Immature natural killer cell (primary cell): ENCODE results near the gene CHORDC1. TPM values are rescaled to one million over a fixed set of nuclear protein-coding genes. Genes with fewer than 3 reads are reported as not detected.
A peak's percentile ranks its signal among the peaks of the same experiment; 100 is the strongest.
"Not testable (repeated sequence)": the region's sequence is repeated elsewhere in the genome, so short reads cannot be mapped to it uniquely, and the experiment has no call there.

ENCODE experiments used
- DNase-seq, 3 donors: peaks; one replicate each; pipeline ENCODE4 v3.0.0; 2022; ENCODE audit warnings: mixed read lengths in 1 of 3
- H3K27ac Mint-ChIP-seq, 6 donors: one replicate each; pipeline ENCODE4 v1.8.0; 2020; ENCODE audit warnings: mixed read lengths in 6 of 6, mild to moderate bottlenecking in 5 of 6, inconsistent platforms in 4 of 6, moderate library complexity in 3 of 6
- H3K27me3 Mint-ChIP-seq, 3 donors: one replicate each; pipeline ENCODE4 v1.8.0; 2020 to 2021; ENCODE audit warnings: low read depth in 3 of 3, mild to moderate bottlenecking in 3 of 3, mixed read lengths in 3 of 3, moderate library complexity in 3 of 3, inconsistent platforms in 1 of 3
- H3K36me3 Mint-ChIP-seq, 3 donors: one replicate each; pipeline ENCODE4 v1.8.0; 2020; ENCODE audit warnings: mixed read lengths in 3 of 3, inconsistent platforms in 2 of 3, mild to moderate bottlenecking in 2 of 3
- H3K4me1 Mint-ChIP-seq, 2 donors: one replicate each; pipeline ENCODE4 v1.8.0; 2020; ENCODE audit warnings: inconsistent platforms in 2 of 2, mild to moderate bottlenecking in 2 of 2, mixed read lengths in 2 of 2, moderate library complexity in 1 of 2
- H3K4me3 Mint-ChIP-seq, 5 donors: one replicate each; pipeline ENCODE4 v1.8.0; 2020; ENCODE audit warnings: mild to moderate bottlenecking in 5 of 5, mixed read lengths in 5 of 5, inconsistent platforms in 3 of 5, moderate library complexity in 3 of 5
- H3K9me3 Mint-ChIP-seq, 6 donors: one replicate each; pipeline ENCODE4 v1.8.0; 2020; ENCODE audit warnings: mild to moderate bottlenecking in 6 of 6, mixed read lengths in 6 of 6, inconsistent platforms in 4 of 6, moderate library complexity in 3 of 6
- polyA plus RNA-seq, 3 donors: library from polyadenylated mRNA; unstranded; fragments of 300-500 nt; fragmentation: Illumina TruSeq; gene quantifications; one replicate each; pipeline ENCODE4 v1.2.3, GENCODE V29; 2021

The CHORDC1 gene
- polyA plus RNA-seq, 3 donors from 2014 or later, result 9.8 to 30.9 (median 10.2) TPM

DNA sequence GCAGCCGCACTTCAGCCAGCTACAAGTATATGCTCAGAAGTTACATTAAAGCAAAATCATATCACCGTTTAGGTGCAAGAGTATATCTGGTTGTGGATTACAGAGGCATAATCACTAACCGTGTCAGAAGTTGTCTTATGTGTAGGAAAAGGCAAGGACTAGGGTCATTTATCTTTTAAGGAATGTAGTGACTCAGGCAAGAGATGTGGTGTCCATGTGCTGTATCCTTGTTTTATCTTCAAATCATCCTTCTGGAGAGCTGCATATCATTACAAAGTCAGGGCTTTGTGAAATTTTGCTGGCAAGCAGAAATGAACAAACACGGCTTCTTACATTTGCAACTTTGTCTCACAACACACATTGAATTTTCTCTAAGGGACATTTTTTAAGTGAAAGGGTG is 12.7 kb upstream of the CHORDC1 start:
- peaks cover 0 to 3% (median 0%) of the 10 kb centered on the region in 3 donors for H3K36me3 Mint-ChIP-seq
- H3K27ac Mint-ChIP-seq, result no peak overlapping the region
- H3K9me3 Mint-ChIP-seq, result no peaks in the 10 kb centered on the region
- H3K4me1 Mint-ChIP-seq, result no peaks in the 10 kb centered on the region
- peaks cover 0 to 7% (median 3%) of the 10 kb centered on the region in 3 donors for H3K27me3 Mint-ChIP-seq
- no peak overlapping the region for H3K4me3 Mint-ChIP-seq
- no peak for DNase-seq

GRCh38 chr11:90234977-90235376 is 12.1 kb upstream of the CHORDC1 start:
- Mint-ChIP-seq H3K4me1 (no peaks in the 10 kb centered on the region), H3K4me3 (no peak overlapping the region), H3K27me3 (peaks cover 0 to 7% (median 3%) of the 10 kb centered on the region in 3 donors), H3K36me3 (peaks cover 0 to 3% (median 0%) of the 10 kb centered on the region in 3 donors), H3K9me3 (no peaks in the 10 kb centered on the region), H3K27ac (no peak overlapping the region)
- DNase-seq, result no peak

GRCh38 chr11:90229791-90230190 is 6.9 kb upstream of the CHORDC1 start:
- no peaks in the 10 kb centered on the region for H3K9me3 Mint-ChIP-seq

DNA sequence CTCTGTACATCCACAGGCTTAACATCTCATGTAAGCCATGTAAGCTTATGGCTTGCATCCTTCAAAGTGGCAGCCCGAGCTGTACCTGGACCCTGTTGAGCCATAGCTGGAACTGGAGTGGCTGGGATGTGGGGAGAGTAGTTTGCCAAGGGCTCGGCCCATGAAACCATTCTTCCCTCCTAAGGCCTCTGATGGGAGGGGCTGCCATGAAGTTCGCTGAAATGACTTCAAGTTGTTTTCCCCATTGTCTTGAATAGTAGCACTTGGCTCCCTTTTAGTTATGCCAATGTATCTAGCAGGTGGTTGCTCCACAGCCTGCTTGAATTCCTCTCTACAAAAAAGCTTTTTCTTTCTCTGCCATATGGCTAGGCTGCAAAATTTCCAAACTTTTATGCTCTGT is 5.2 kb upstream of the CHORDC1 start:
- no peak for DNase-seq
- Mint-ChIP-seq H3K4me3 (no peak overlapping the region), H3K4me1 (peaks cover 12 to 25% of the 10 kb centered on the region in 2 donors), H3K27ac (no peak overlapping the region), H3K36me3 (peaks cover 0 to 6% (median 0%) of the 10 kb centered on the region in 3 donors), H3K27me3 (peaks cover 0 to 8% (median 5%) of the 10 kb centered on the region in 3 donors), H3K9me3 (no peaks in the 10 kb centered on the region)

More at GRCh38 chr11:90229791-90230190, 6.9 kb upstream of the CHORDC1 start:
- Mint-ChIP-seq H3K4me1 (peaks cover 0 to 8% of the 10 kb centered on the region in 2 donors), H3K36me3 (peaks cover 0 to 6% (median 0%) of the 10 kb centered on the region in 3 donors), H3K27me3 (peaks cover 0 to 4% (median 0%) of the 10 kb centered on the region in 3 donors), H3K27ac (no peak overlapping the region), H3K4me3 (no peak overlapping the region)
- DNase-seq, result no peak

- H3K36me3 Mint-ChIP-seq, result no peaks in the 10 kb centered on the region
- H3K9me3 Mint-ChIP-seq, result no peaks in the 10 kb centered on the region
- peak overlapping the region; percentile 91 to 100 (median 98) for H3K4me3 Mint-ChIP-seq
- peaks cover 53 to 67% of the 10 kb centered on the region in 2 donors for H3K4me1 Mint-ChIP-seq
- DNase-seq, result no peak
- peaks cover 8 to 16% (median 9%) of the 10 kb centered on the region in 3 donors for H3K27me3 Mint-ChIP-seq
- peak overlapping the region; percentile 94 to 98 (median 96) for H3K27ac Mint-ChIP-seq
Observed at GRCh38 chr11:90223248-90223585, 368 bp upstream of the CHORDC1 start.

DNA sequence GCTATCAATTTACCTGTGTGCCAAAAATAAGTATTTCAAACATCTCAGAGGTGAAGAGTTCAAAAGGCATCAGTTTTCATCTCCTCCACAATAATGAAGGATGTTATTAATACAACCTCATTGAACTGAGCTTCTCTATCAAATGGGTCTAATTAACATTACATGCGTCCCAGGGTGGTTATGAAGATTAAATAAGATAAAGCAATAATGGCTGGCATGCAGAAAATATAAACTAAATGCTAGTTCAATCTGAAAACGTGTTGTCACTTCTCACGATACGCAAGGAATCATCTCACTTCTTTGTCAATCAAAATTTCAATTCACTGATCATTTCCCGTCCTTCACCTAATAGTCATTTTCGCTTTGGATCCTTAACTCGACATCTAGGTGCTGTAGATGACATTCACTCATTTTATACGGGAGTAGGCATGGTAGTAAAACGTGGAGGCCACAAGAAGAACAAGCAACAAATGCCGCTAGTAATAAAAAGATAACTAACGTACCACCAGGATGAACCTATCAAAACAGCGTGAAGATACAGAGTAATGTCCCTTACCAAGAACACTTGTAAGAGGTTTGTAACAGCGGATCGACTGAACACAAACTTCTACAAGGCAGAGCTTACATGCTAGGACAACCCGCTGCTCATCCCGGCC is 918 bp downstream of the CHORDC1 start:
- Mint-ChIP-seq H3K4me1 (peaks cover 56 to 79% of the 10 kb centered on the region in 2 donors), H3K4me3 (peak overlapping the region; percentile 91 to 100 (median 98)), H3K9me3 (no peaks in the 10 kb centered on the region), H3K36me3 (no peaks in the 10 kb centered on the region), H3K27me3 (peaks cover 8 to 16% (median 9%) of the 10 kb centered on the region in 3 donors), H3K27ac (peak overlapping the region; percentile 93 to 98 (median 96))
- no peak for DNase-seq

DNA sequence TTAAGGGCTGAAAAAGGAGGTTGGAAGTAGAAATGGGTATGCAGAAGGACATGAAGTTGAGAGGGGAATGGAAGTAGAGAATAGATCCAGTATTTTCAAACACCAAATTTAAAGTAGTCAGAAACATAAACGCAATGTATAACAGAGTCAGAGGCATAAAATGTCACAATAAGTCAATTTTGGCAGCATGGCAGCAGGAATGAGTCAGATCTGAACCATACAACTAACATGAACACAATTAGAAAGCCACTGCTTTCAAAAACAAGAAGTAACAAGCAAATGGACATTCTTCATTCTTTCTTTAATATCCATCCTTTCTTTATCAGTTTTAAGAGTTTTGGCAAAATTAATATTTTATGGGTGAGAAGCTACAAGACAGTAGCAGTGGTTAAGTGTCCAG is 2.5 kb downstream of the CHORDC1 start:
- Mint-ChIP-seq H3K4me1 (peaks cover 64 to 89% of the 10 kb centered on the region in 2 donors), H3K9me3 (no peaks in the 10 kb centered on the region), H3K36me3 (peaks cover 0 to 4% (median 3%) of the 10 kb centered on the region in 3 donors), H3K4me3 (peak overlapping the region; percentile 12 to 97 (median 54)), H3K27me3 (peaks cover 8 to 18% (median 9%) of the 10 kb centered on the region in 3 donors), H3K27ac (peak overlapping the region in 5 of 6 donors; percentile 12 to 94 (median 28))
- no peak for DNase-seq

- H3K9me3 Mint-ChIP-seq, result no peaks in the 10 kb centered on the region
Observed at GRCh38 chr11:90219438-90219837, 3.4 kb downstream of the CHORDC1 start.

GRCh38 chr11:90218606-90219005 is 4.2 kb downstream of the CHORDC1 start:
- Mint-ChIP-seq H3K4me1 (peaks cover 63 to 83% of the 10 kb centered on the region in 2 donors), H3K9me3 (no peaks in the 10 kb centered on the region), H3K27ac (peak overlapping the region in 1 of 6 donors; percentile 17), H3K36me3 (peaks cover 2 to 4% (median 3%) of the 10 kb centered on the region in 3 donors), H3K4me3 (no peak overlapping the region), H3K27me3 (peaks cover 8 to 18% (median 9%) of the 10 kb centered on the region in 3 donors)
- DNase-seq, result no peak

More at GRCh38 chr11:90219438-90219837, 3.4 kb downstream of the CHORDC1 start:
- peaks cover 66 to 88% of the 10 kb centered on the region in 2 donors for H3K4me1 Mint-ChIP-seq
- peaks cover 0 to 4% (median 3%) of the 10 kb centered on the region in 3 donors for H3K36me3 Mint-ChIP-seq
- H3K4me3 Mint-ChIP-seq, result peak overlapping the region in 1 of 5 donors; percentile 91
- peaks cover 8 to 18% (median 9%) of the 10 kb centered on the region in 3 donors for H3K27me3 Mint-ChIP-seq
- no peak for DNase-seq
- peak overlapping the region in 4 of 6 donors; percentile 13 to 50 (median 20) for H3K27ac Mint-ChIP-seq

- Mint-ChIP-seq H3K4me3 (peak overlapping the region in 2 of 5 donors; percentile 1 to 3), H3K4me1 (peaks cover 55 to 84% of the 10 kb centered on the region in 2 donors), H3K27ac (peak overlapping the region in 4 of 6 donors; percentile 0 to 50 (median 5)), H3K9me3 (no peaks in the 10 kb centered on the region), H3K36me3 (peaks cover 3 to 10% (median 4%) of the 10 kb centered on the region in 3 donors), H3K27me3 (peaks cover 0 to 1% (median 0%) of the 10 kb centered on the region in 3 donors)
- DNase-seq, result no peak
Observed at GRCh38 chr11:90216611-90217010, 6.2 kb downstream of the CHORDC1 start.

GRCh38 chr11:90213322-90213721 is 9.5 kb downstream of the CHORDC1 start:
- peaks cover 29 to 68% of the 10 kb centered on the region in 2 donors for H3K4me1 Mint-ChIP-seq
- H3K36me3 Mint-ChIP-seq, result peaks cover 10 to 31% (median 14%) of the 10 kb centered on the region in 3 donors
- H3K27ac Mint-ChIP-seq, result peak overlapping the region in 2 of 6 donors; percentile 12
- no peak overlapping the region for H3K4me3 Mint-ChIP-seq
- H3K27me3 Mint-ChIP-seq, result peaks cover 0 to 1% (median 0%) of the 10 kb centered on the region in 3 donors
- no peaks in the 10 kb centered on the region for H3K9me3 Mint-ChIP-seq
- DNase-seq, result no peak

DNA sequence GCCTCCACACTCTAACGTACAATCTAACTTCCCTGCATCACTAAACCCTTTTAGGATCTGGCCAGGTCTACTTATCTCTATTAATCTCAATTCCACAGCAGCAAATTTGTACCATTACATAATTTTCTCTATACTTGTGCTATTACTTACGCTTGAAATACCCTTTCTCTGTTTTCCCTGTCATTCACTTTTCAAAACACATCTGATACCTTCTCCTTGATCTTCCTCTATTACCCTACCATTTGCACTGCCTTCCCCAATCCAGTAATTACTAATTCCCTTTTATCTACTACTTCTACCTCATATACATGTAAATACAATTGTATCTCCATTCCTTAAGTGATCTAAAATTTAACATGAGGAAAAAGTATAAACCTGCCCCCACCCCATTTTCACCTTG is 14.0 kb downstream of the CHORDC1 start:
- Mint-ChIP-seq H3K4me3 (no peak overlapping the region), H3K27me3 (peaks cover 0 to 1% (median 0%) of the 10 kb centered on the region in 3 donors), H3K27ac (peak overlapping the region in 3 of 6 donors; percentile 28 to 49 (median 47))

DNA sequence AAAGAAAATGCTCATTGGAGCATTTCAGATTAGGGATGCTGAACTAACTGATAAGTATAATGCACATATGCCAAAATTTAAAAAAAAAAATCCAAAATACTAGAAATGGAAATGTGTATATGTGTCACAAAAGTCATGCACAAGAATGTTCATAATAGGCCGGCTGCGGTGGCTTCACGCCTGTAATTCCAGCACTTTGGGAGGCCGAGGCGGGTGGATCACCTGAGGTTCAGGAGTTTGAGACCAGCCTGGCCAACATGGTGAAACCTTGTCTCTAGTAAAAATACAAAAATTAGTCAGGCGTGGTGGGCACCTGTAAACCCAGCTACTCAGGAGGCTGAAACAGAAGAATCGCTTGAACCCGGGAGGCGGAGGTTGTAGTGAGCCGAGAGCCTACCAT is 14.9 kb downstream of the CHORDC1 start:
- peaks cover 6 to 38% (median 31%) of the 10 kb centered on the region in 3 donors for H3K36me3 Mint-ChIP-seq

More for the DNA sequence above, 14.0 kb downstream of the CHORDC1 start:
- no peaks in the 10 kb centered on the region for H3K9me3 Mint-ChIP-seq
- peaks cover 26 to 41% of the 10 kb centered on the region in 2 donors for H3K4me1 Mint-ChIP-seq
- H3K36me3 Mint-ChIP-seq, result peaks cover 6 to 44% (median 31%) of the 10 kb centered on the region in 3 donors
- DNase-seq, result no peak

More for the DNA sequence above, 14.9 kb downstream of the CHORDC1 start:
- peaks cover 18 to 32% of the 10 kb centered on the region in 2 donors for H3K4me1 Mint-ChIP-seq
- H3K27me3 Mint-ChIP-seq, DNase-seq, H3K27ac Mint-ChIP-seq, H3K4me3 Mint-ChIP-seq, H3K9me3 Mint-ChIP-seq: not testable (repeated sequence)
